Measurements from ENCODE around the gene ALG12. TPM values are rescaled to one million over a fixed set of nuclear protein-coding genes. Genes with fewer than 3 reads are reported as not detected.
A peak's percentile ranks its signal among the peaks of the same experiment; 100 is the strongest.

Gene ALG12
- total and polyA plus RNA-seq, 2 experiments from 2014 or later: 18.7 to 23.3 TPM

DNA sequence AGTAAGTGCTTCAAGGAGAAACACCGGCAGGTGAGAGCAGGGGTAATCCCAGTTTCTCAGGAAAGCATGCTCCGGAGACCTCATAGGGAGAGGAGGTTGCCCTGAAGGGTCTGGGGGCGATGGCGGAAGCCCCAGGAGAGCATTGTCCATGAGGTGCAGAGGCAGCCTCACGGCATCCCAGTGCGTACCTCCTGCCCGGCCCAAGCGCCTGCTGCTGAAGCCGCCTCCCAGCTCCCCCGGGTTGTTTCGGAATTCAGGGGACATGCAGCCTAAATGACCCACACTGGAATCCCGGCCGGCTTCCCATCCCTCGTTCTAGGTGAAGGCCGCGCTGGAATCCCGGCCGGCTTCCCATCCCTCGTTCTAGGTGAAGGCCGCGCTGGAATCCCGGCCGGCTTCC lies 61.9 kb downstream of the ALG12 start:
- H3K36me3 Mint-ChIP-seq (ENCODE audit: low read depth): no peaks in the 10 kb centered on the region; the same call in 2 of the 3 replicates
- Histone ChIP-seq H3K36me3 (ENCODE audit: insufficient read depth) (no peaks in the 10 kb centered on the region), H4K20me1 (replicated peaks; ENCODE audit: insufficient read depth) (peaks cover 35% of the 10 kb centered on the region), H3K27me3 (ENCODE audit: insufficient read depth) (peaks cover 19% of the 10 kb centered on the region), H3K4me1 (ENCODE audit: insufficient read depth) (peaks cover 14% of the 10 kb centered on the region), H3K4me2 (peak overlapping the region; percentile 95; the same call in 1 of the 2 replicates), H3K9me2 (ENCODE audit: insufficient read depth) (no peaks in the 10 kb centered on the region), H3K79me2 (replicated peaks; ENCODE audit: insufficient read depth) (peaks cover 65% of the 10 kb centered on the region), H2AFZ (no peak overlapping the region), H3F3A (replicated peaks; ENCODE audit: low read depth) (peaks cover 5% of the 10 kb centered on the region; the same call in 1 of the 2 replicates), H3K27ac (ENCODE audit: low read depth) (no peak overlapping the region), H3K4me3 (no peak overlapping the region; the same call in 1 of the 2 replicates)
- TF ChIP-seq JUNB (IDR thresholded peaks at IDR 0.05; ENCODE audit: unreplicated experiment) (no peak), ZNF331 (CRISPR knock-in tag; IDR thresholded peaks at IDR 0.05; ENCODE audit: low read depth) (no peak)
- no peak overlapping the region for H3K27ac Mint-ChIP-seq
- peaks cover 25% of the 10 kb centered on the region for H3K27me3 Mint-ChIP-seq (ENCODE audit: insufficient read depth, low read depth, poor library complexity)
- no peak for DNase-seq (ENCODE audit: low spot score)
- ATAC-seq: no peak
- H3K9me3 Mint-ChIP-seq: no peaks in the 10 kb centered on the region
- H3K4me1 Mint-ChIP-seq: peaks cover 23% of the 10 kb centered on the region
- peak overlapping the region; percentile 83; the same call in 2 of the 3 replicates for H3K4me3 Mint-ChIP-seq

DNA sequence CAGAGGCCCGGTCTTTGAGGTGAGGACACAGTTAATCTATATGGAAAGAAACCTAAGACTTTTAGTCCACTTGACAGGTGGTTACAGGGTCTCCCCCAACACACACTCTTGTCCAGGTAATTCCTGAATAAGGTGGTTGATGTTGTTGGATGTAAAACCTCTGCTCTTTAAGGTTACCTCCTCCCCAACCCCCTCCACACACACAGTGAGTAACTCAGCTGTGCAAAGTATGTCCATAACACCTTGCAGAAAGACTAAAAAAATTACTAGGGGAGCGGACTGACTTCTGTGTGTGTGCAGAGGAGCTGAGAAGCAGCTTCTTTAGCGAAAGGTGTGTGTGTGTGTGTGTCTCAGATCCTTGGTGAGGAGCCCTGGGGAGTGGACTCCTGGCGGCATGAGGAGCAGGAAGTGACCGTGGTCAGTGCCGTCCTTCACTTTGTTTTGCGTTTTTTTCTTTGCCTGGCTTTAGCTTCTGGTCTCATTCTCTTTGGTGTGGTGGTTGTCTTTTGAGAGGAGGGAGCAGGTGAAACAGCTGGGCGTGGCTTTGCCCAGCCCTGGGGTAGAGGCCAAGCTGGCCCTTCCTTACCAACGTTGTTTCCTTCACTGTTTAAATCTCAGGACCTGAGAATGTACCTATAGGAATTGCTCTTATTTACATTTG lies 62.9 kb downstream of the ALG12 start:
- no peaks in the 10 kb centered on the region for H3K36me3 ChIP-seq (ENCODE audit: insufficient read depth)
- H3K79me2 ChIP-seq (replicated peaks; ENCODE audit: insufficient read depth): peaks cover 55% of the 10 kb centered on the region
- no peak overlapping the region for H3K27ac Mint-ChIP-seq
- ATAC-seq: no peak
- peaks cover 14% of the 10 kb centered on the region for H3K4me1 ChIP-seq (ENCODE audit: insufficient read depth)
- peak overlapping the region; percentile 95 for H3K4me2 ChIP-seq
- peaks cover 5% of the 10 kb centered on the region; the same call in 1 of the 2 replicates for H3F3A ChIP-seq (replicated peaks; ENCODE audit: low read depth)
- no peak overlapping the region for H3K27ac ChIP-seq (ENCODE audit: low read depth)
- peaks cover 28% of the 10 kb centered on the region for H3K27me3 ChIP-seq (ENCODE audit: insufficient read depth)
- H3K36me3 Mint-ChIP-seq (ENCODE audit: low read depth): no peaks in the 10 kb centered on the region; the same call in 2 of the 3 replicates
- peak overlapping the region; percentile 83 for H3K4me3 Mint-ChIP-seq
- peaks cover 35% of the 10 kb centered on the region for H4K20me1 ChIP-seq (replicated peaks; ENCODE audit: insufficient read depth)
- no peaks in the 10 kb centered on the region for H3K9me3 Mint-ChIP-seq
- peak overlapping the region; percentile 88 for H3K4me3 ChIP-seq
- no peak for DNase-seq (ENCODE audit: low spot score)
- H3K27me3 Mint-ChIP-seq (ENCODE audit: insufficient read depth, low read depth, poor library complexity): peaks cover 35% of the 10 kb centered on the region
- no peaks in the 10 kb centered on the region for H3K9me2 ChIP-seq (ENCODE audit: insufficient read depth)
- peaks cover 23% of the 10 kb centered on the region for H3K4me1 Mint-ChIP-seq
- no peak overlapping the region for H2AFZ ChIP-seq
- TF ChIP-seq ZNF331 (CRISPR knock-in tag; IDR thresholded peaks at IDR 0.05; ENCODE audit: low read depth) (no peak), ZNF114 (CRISPR knock-in tag; IDR thresholded peaks at IDR 0.05) (no peak), CREB1 (CRISPR knock-in tag; IDR thresholded peaks at IDR 0.05; ENCODE audit: low read depth) (no peak), POLR2AphosphoS5 (IDR thresholded peaks at IDR 0.05; ENCODE audit: low read depth) (no peak), EZH2 (IDR thresholded peaks at IDR 0.05; ENCODE audit: low read depth, unreplicated experiment) (no peak), STAT1 (IDR thresholded peaks at IDR 0.05; ENCODE audit: unreplicated experiment) (no peak), NANOG (IDR thresholded peaks at IDR 0.05; ENCODE audit: borderline replicate concordance) (no peak)
- TF ChIP-seq, protein P1, sequence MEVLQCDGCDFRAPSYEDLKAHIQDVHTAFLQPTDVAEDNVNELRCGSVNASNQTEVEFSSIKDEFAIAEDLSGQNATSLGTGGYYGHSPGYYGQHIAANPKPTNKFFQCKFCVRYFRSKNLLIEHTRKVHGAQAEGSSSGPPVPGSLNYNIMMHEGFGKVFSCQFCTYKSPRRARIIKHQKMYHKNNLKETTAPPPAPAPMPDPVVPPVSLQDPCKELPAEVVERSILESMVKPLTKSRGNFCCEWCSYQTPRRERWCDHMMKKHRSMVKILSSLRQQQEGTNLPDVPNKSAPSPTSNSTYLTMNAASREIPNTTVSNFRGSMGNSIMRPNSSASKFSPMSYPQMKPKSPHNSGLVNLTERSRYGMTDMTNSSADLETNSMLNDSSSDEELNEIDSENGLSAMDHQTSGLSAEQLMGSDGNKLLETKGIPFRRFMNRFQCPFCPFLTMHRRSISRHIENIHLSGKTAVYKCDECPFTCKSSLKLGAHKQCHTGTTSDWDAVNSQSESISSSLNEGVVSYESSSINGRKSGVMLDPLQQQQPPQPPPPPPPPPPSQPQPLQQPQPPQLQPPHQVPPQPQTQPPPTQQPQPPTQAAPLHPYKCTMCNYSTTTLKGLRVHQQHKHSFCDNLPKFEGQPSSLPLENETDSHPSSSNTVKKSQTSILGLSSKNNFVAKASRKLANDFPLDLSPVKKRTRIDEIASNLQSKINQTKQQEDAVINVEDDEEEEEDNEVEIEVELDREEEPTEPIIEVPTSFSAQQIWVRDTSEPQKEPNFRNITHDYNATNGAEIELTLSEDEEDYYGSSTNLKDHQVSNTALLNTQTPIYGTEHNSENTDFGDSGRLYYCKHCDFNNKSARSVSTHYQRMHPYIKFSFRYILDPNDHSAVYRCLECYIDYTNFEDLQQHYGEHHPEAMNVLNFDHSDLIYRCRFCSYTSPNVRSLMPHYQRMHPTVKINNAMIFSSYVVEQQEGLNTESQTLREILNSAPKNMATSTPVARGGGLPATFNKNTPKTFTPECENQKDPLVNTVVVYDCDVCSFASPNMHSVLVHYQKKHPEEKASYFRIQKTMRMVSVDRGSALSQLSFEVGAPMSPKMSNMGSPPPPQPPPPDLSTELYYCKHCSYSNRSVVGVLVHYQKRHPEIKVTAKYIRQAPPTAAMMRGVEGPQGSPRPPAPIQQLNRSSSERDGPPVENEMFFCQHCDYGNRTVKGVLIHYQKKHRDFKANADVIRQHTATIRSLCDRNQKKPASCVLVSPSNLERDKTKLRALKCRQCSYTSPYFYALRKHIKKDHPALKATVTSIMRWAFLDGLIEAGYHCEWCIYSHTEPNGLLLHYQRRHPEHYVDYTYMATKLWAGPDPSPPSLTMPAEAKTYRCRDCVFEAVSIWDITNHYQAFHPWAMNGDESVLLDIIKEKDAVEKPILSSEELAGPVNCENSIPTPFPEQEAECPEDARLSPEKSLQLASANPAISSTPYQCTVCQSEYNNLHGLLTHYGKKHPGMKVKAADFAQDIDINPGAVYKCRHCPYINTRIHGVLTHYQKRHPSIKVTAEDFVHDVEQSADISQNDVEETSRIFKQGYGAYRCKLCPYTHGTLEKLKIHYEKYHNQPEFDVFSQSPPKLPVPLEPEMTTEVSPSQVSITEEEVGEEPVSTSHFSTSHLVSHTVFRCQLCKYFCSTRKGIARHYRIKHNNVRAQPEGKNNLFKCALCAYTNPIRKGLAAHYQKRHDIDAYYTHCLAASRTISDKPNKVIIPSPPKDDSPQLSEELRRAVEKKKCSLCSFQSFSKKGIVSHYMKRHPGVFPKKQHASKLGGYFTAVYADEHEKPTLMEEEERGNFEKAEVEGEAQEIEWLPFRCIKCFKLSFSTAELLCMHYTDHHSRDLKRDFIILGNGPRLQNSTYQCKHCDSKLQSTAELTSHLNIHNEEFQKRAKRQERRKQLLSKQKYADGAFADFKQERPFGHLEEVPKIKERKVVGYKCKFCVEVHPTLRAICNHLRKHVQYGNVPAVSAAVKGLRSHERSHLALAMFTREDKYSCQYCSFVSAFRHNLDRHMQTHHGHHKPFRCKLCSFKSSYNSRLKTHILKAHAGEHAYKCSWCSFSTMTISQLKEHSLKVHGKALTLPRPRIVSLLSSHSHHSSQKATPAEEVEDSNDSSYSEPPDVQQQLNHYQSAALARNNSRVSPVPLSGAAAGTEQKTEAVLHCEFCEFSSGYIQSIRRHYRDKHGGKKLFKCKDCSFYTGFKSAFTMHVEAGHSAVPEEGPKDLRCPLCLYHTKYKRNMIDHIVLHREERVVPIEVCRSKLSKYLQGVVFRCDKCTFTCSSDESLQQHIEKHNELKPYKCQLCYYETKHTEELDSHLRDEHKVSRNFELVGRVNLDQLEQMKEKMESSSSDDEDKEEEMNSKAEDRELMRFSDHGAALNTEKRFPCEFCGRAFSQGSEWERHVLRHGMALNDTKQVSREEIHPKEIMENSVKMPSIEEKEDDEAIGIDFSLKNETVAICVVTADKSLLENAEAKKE (CRISPR knock-in tag; IDR thresholded peaks at IDR 0.05): no peak
- TF ChIP-seq, protein P2, sequence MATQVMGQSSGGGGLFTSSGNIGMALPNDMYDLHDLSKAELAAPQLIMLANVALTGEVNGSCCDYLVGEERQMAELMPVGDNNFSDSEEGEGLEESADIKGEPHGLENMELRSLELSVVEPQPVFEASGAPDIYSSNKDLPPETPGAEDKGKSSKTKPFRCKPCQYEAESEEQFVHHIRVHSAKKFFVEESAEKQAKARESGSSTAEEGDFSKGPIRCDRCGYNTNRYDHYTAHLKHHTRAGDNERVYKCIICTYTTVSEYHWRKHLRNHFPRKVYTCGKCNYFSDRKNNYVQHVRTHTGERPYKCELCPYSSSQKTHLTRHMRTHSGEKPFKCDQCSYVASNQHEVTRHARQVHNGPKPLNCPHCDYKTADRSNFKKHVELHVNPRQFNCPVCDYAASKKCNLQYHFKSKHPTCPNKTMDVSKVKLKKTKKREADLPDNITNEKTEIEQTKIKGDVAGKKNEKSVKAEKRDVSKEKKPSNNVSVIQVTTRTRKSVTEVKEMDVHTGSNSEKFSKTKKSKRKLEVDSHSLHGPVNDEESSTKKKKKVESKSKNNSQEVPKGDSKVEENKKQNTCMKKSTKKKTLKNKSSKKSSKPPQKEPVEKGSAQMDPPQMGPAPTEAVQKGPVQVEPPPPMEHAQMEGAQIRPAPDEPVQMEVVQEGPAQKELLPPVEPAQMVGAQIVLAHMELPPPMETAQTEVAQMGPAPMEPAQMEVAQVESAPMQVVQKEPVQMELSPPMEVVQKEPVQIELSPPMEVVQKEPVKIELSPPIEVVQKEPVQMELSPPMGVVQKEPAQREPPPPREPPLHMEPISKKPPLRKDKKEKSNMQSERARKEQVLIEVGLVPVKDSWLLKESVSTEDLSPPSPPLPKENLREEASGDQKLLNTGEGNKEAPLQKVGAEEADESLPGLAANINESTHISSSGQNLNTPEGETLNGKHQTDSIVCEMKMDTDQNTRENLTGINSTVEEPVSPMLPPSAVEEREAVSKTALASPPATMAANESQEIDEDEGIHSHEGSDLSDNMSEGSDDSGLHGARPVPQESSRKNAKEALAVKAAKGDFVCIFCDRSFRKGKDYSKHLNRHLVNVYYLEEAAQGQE (IDR thresholded peaks at IDR 0.05; ENCODE audit: unreplicated experiment): no peak
- TF ChIP-seq, protein P3, sequence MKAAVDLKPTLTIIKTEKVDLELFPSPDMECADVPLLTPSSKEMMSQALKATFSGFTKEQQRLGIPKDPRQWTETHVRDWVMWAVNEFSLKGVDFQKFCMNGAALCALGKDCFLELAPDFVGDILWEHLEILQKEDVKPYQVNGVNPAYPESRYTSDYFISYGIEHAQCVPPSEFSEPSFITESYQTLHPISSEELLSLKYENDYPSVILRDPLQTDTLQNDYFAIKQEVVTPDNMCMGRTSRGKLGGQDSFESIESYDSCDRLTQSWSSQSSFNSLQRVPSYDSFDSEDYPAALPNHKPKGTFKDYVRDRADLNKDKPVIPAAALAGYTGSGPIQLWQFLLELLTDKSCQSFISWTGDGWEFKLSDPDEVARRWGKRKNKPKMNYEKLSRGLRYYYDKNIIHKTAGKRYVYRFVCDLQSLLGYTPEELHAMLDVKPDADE (IDR thresholded peaks at IDR 0.05): no peak

Data from GM23338 (cell line).